Fibroblast of lung (primary cell): Measurements from ENCODE around the gene LDLRAD4. TPM values are rescaled to one million over a fixed set of nuclear protein-coding genes. Genes with fewer than 3 reads are reported as not detected.

Source experiments
- DNase-seq, 2 donors: peaks; one replicate each; pipeline versions ENCODE4 v3.0.0 to v3.0.0-alpha.2; 2010; ENCODE audit warnings: low read depth in 2 of 2
- H2AFZ ChIP-seq: 2 replicates; pipeline ENCODE4 v1.5.1; 2012; ENCODE audit warnings: low read length, control low read depth, inconsistent platforms
- H3K27ac ChIP-seq: 2 replicates; pipeline ENCODE4 v1.5.1; 2011; ENCODE audit warnings: low read length, control low read depth; ENCODE audit not compliant: insufficient read depth
- H3K27me3 ChIP-seq: 2 replicates; pipeline ENCODE4 v1.5.1; 2011; ENCODE audit warnings: mild to moderate bottlenecking, low read length; ENCODE audit not compliant: control insufficient read depth, insufficient read depth
- H3K36me3 ChIP-seq: 2 replicates; pipeline ENCODE4 v1.5.1; 2011; ENCODE audit warnings: low read length; ENCODE audit not compliant: control insufficient read depth, insufficient read depth
- H3K4me1 ChIP-seq: 2 replicates; pipeline ENCODE4 v1.5.1; 2011; ENCODE audit warnings: low read length; ENCODE audit not compliant: control insufficient read depth, insufficient read depth; ENCODE audit errors: extremely low read depth
- H3K4me2 ChIP-seq: 2 replicates; pipeline ENCODE4 v1.5.1; 2011; ENCODE audit warnings: low read length, control low read depth; ENCODE audit not compliant: insufficient read depth; ENCODE audit errors: extremely low read depth
- H3K4me3 ChIP-seq, 4 experiments: fragments of 200-600 bp in 1 of 4; sonication (generic) in 1 of 4; replicated peaks in 1 of 4; 2 replicates each; pipeline ENCODE4 v1.5.1; 2011 to 2016; ENCODE audit warnings: low read length in 4 of 4, low read depth in 3 of 4, mild to moderate bottlenecking in 3 of 4, control low read depth in 2 of 4, inconsistent platforms in 1 of 4, mixed read lengths in 1 of 4; ENCODE audit not compliant: insufficient read depth in 1 of 4; ENCODE audit errors: control extremely low read depth in 1 of 4
- H3K79me2 ChIP-seq: 2 replicates; pipeline ENCODE4 v1.5.1; 2012; ENCODE audit warnings: mild to moderate bottlenecking, low read length, inconsistent platforms; ENCODE audit not compliant: control insufficient read depth, insufficient read depth
- H3K9ac ChIP-seq: 2 replicates; pipeline ENCODE4 v1.5.1; 2011; ENCODE audit warnings: mild to moderate bottlenecking, low read length, control low read depth; ENCODE audit not compliant: insufficient read depth
- H3K9me3 ChIP-seq: 2 replicates; pipeline ENCODE4 v1.5.1; 2012; ENCODE audit warnings: low read depth, low read length; ENCODE audit not compliant: control insufficient read depth, insufficient read depth
- H4K20me1 ChIP-seq: 2 replicates; pipeline ENCODE4 v1.5.1; 2011; ENCODE audit warnings: low read length; ENCODE audit not compliant: control insufficient read depth, insufficient read depth; ENCODE audit errors: extremely low read depth
- CTCF ChIP-seq, 2 donors: IDR thresholded peaks in 1 of 2; conservative IDR thresholded peaks in 1 of 2; 1 replicate in 1 of 2; 2 replicates in 1 of 2; pipeline ENCODE4 v1.5.1; 2011 to 2012; ENCODE audit warnings: low read length in 2 of 2, control low read depth in 1 of 2, inconsistent platforms in 1 of 2, low read depth in 1 of 2, mild to moderate bottlenecking in 1 of 2
- EZH2 ChIP-seq: IDR thresholded peaks from 2 replicates; pipeline ENCODE4 v1.5.1; 2012; ENCODE audit warnings: low read length, control low read depth, mild to moderate bottlenecking; ENCODE audit errors: missing control alignments
- polyA plus RNA-seq, 2 donors: library from polyadenylated mRNA; depleted of rRNA in 1 of 2; stranded (reverse) in 1 of 2; unstranded in 1 of 2; fragments of >200 nt; gene quantifications; 2 replicates each; pipeline ENCODE4 v1.2.1, GENCODE V29; 2011 to 2012; ENCODE audit warnings: missing spikeins in 1 of 2
- total RNA-seq: library from RNA; depleted of rRNA; stranded (reverse); fragments of >200 nt; gene quantifications from 2 replicates; pipeline ENCODE4 v1.2.1, GENCODE V29; 2014

LDLRAD4 gene
- total and polyA plus RNA-seq, 2 donors (not counting 1 experiment from before 2014, with no cell fraction given), result not detected

GRCh38 chr18:13587937-13588336, 369.4 kb downstream of the LDLRAD4 start:
- H3K9me3 ChIP-seq, result no peaks in the 10 kb centered on the region
- no peaks in the 10 kb centered on the region for H3K4me1 ChIP-seq
- no peaks in the 10 kb centered on the region for H3K79me2 ChIP-seq
- no peak overlapping the region for H2AFZ ChIP-seq
- no peaks in the 10 kb centered on the region for H3K36me3 ChIP-seq
- H3K27ac ChIP-seq, result no peak overlapping the region
- no peak overlapping the region for H3K9ac ChIP-seq
- TF ChIP-seq CTCF (conservative IDR thresholded peaks at IDR 0.05 in 1 of 2, IDR thresholded peaks at IDR 0.05 in 1 of 2; ENCODE audit: low read depth in 1 of 2, low read length in 2 of 2), result no peak
- no peak for TF ChIP-seq EZH2
- no peak overlapping the region for H3K4me2 ChIP-seq
- H3K4me3 ChIP-seq, result no peak overlapping the region
- DNase-seq, result no peak
- H3K27me3 ChIP-seq, result no peaks in the 10 kb centered on the region
- no peaks in the 10 kb centered on the region for H4K20me1 ChIP-seq

DNA sequence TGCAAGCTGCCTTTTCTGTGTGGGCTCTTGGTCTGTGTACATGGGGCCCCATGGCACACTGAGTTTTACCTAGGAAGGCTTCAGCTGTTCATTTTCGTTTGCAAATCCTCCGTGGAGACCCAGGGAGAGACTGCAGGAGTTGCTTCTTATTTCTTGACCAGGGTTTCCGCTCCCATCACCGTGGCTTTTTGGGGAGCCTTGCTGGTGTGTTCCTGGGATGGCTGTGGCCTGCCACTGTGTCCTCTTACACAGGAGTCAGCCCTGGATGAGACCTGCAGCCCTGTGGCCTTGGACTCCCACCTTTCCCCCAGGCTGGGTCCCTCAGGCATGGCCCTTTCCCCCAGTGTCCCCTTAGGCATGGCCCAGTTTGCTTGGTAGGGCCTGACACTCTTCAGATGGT, 370.8 kb downstream of the LDLRAD4 start:
- H3K79me2 ChIP-seq, result no peaks in the 10 kb centered on the region
- no peak for DNase-seq
- H2AFZ ChIP-seq, result no peak overlapping the region
- no peak overlapping the region for H3K27ac ChIP-seq
- TF ChIP-seq CTCF (conservative IDR thresholded peaks at IDR 0.05 in 1 of 2, IDR thresholded peaks at IDR 0.05 in 1 of 2; ENCODE audit: low read depth in 1 of 2, low read length in 2 of 2) (no peak), EZH2 (no peak)
- no peak overlapping the region for H3K4me2 ChIP-seq
- H3K4me3 ChIP-seq, result no peak overlapping the region
- H3K36me3 ChIP-seq, result no peaks in the 10 kb centered on the region
- no peak overlapping the region for H3K9ac ChIP-seq
- no peaks in the 10 kb centered on the region for H4K20me1 ChIP-seq
- H3K9me3 ChIP-seq, result no peaks in the 10 kb centered on the region
- H3K4me1 ChIP-seq, result no peaks in the 10 kb centered on the region
- no peaks in the 10 kb centered on the region for H3K27me3 ChIP-seq

- H3K4me3 ChIP-seq, result no peak overlapping the region
- no peaks in the 10 kb centered on the region for H3K4me1 ChIP-seq
- H3K9me3 ChIP-seq, result no peaks in the 10 kb centered on the region
- no peaks in the 10 kb centered on the region for H4K20me1 ChIP-seq
- H3K36me3 ChIP-seq, result no peaks in the 10 kb centered on the region
- H2AFZ ChIP-seq, result no peak overlapping the region
- no peaks in the 10 kb centered on the region for H3K79me2 ChIP-seq
- H3K27me3 ChIP-seq, result no peaks in the 10 kb centered on the region
- no peak overlapping the region for H3K27ac ChIP-seq
- no peak for DNase-seq
- no peak overlapping the region for H3K4me2 ChIP-seq
- no peak for TF ChIP-seq EZH2
- no peak for TF ChIP-seq CTCF (conservative IDR thresholded peaks at IDR 0.05 in 1 of 2, IDR thresholded peaks at IDR 0.05 in 1 of 2; ENCODE audit: low read depth in 1 of 2, low read length in 2 of 2)
- H3K9ac ChIP-seq, result no peak overlapping the region
These were observed 371.4 kb downstream of the LDLRAD4 start for GRCh38 chr18:13589943-13590342.
